Measurements from ENCODE around the gene ISG20L2. TPM values are rescaled to one million over a fixed set of nuclear protein-coding genes. Genes with fewer than 3 reads are reported as not detected.

ISG20L2 gene
- polyA plus RNA-seq, 1 of the 3 experiments (the other 2 are of a cell fraction) = 31.6 TPM

- DNase-seq = no peak
- Histone ChIP-seq H3K9me2 (no peaks in the 10 kb centered on the region), H4K20me1 (ENCODE audit: insufficient read depth) (no peaks in the 10 kb centered on the region), H3K9me3 (no peaks in the 10 kb centered on the region), H3K9ac (no peak overlapping the region), H3K36me3 (replicated peaks in 1 of 2; ENCODE audit: control insufficient read depth in 1 of 2, insufficient read depth in 2 of 2, low read length in 1 of 2) (peaks cover 25 to 62% of the 10 kb centered on the region in 2 experiments), H3F3A (replicated peaks; ENCODE audit: insufficient read depth) (peaks cover 32% of the 10 kb centered on the region), H3K27ac (ENCODE audit: low read depth in 2 of 2, low read length in 1 of 2) (peak overlapping the region; percentile 82 to 90), H2AFZ (ENCODE audit: low read depth) (no peak overlapping the region), H3K27me3 (ENCODE audit: insufficient read depth) (no peaks in the 10 kb centered on the region), H3K4me1 (ENCODE audit: control insufficient read depth in 1 of 2, insufficient read depth in 2 of 2, low read depth in 1 of 2, low read length in 1 of 2) (peaks cover 14 to 23% of the 10 kb centered on the region in 2 experiments), H3K4me2 (peak overlapping the region; percentile 71; the same call in 1 of the 2 replicates), H3K79me2 (ENCODE audit: insufficient read depth) (peaks cover 53% of the 10 kb centered on the region), H3K4me3 (ENCODE audit: low read depth in 2 of 2, low read length in 1 of 2) (no peak overlapping the region)
- TF ChIP-seq TCF12 (IDR thresholded peaks at IDR 0.05) = no peak
- ChIA-PET POLR2A (interaction anchor here (1.8 kb wide), 1 partner anchor 25 kb away, joined by 27 read pairs; the partner anchor contains the start of gene PRCC), CTCF (interaction anchor here (1.1 to 8.6 kb wide), 7 partner anchors 14 to 148 kb away, joined by 4 to 42 read pairs (median 11); partner anchors contain the start of genes ISG20L2, METTL25B and NTRK1)
- WGBS (ENCODE audit: low lambda C conversion rate) = 94% methylated on average over 3 of the region's 3 CpGs
Measured at GRCh38 chr1:156742017-156742416, 13.5 kb upstream of the ISG20L2 start.

DNA sequence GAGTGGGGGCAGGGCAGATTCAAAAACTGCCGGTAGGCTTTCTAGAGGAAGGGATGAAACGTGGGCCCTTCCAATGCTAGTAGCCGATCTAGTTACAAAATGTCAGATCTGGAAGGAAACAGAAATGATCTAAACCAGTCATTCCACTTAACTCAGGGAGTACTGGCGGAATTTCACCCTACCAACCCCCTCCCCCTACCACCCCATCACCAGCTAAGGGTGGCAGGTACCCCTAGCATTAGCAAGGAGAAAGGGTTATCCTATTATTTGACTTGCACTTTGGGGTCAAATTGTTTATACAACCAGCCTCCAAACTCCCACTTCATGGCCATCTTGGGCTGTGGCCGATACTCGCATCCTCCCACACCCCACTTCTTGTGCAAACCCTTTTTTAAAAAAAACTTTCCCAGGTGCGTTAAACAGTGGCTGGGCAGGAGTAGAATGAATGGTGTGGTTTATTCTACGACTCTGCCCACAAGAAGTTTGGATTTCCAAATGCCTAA, 13.0 kb upstream of the ISG20L2 start:
- Histone ChIP-seq H2AFZ (ENCODE audit: low read depth) (peak overlapping the region; percentile 57), H3K9me3 (no peaks in the 10 kb centered on the region), H3K4me1 (ENCODE audit: control insufficient read depth in 1 of 2, insufficient read depth in 2 of 2, low read depth in 1 of 2, low read length in 1 of 2) (peaks cover 14 to 19% of the 10 kb centered on the region in 2 experiments), H3K36me3 (replicated peaks in 1 of 2; ENCODE audit: control insufficient read depth in 1 of 2, insufficient read depth in 2 of 2, low read length in 1 of 2) (peaks cover 26 to 67% of the 10 kb centered on the region in 2 experiments), H3K27ac (ENCODE audit: low read depth in 2 of 2, low read length in 1 of 2) (peak overlapping the region; percentile 82 to 90), H3K4me2 (peak overlapping the region; percentile 71), H3K79me2 (ENCODE audit: insufficient read depth) (peaks cover 49% of the 10 kb centered on the region), H3K9ac (peak overlapping the region; percentile 13; the same call in 1 of the 2 replicates), H4K20me1 (ENCODE audit: insufficient read depth) (no peaks in the 10 kb centered on the region), H3K9me2 (no peaks in the 10 kb centered on the region), H3K4me3 (ENCODE audit: low read depth in 2 of 2, low read length in 1 of 2) (peak overlapping the region in 1 of 2 experiments; percentile 17; a peak in 1 of 4 replicates), H3F3A (replicated peaks; ENCODE audit: insufficient read depth) (peaks cover 32% of the 10 kb centered on the region), H3K27me3 (ENCODE audit: insufficient read depth) (no peaks in the 10 kb centered on the region)
- peak; percentile 12; the same call in 1 of the 2 replicates for TF ChIP-seq YY1 (IDR thresholded peaks at IDR 0.05; ENCODE audit: low read depth)
- no peak for TF ChIP-seq RAD21 (IDR thresholded peaks at IDR 0.05; ENCODE audit: low read length)
- TF ChIP-seq EZH2phosphoT487 (IDR thresholded peaks at IDR 0.05; ENCODE audit: borderline replicate concordance, low read depth) = no peak
- CTCF ChIA-PET = interaction anchor here (0.6 to 8.6 kb wide), 14 partner anchors 10 to 186 kb away, joined by 3 to 42 read pairs (median 4); partner anchors contain the start of genes HDGF, ISG20L2, METTL25B and NTRK1
- POLR2A ChIA-PET = interaction anchor here (0.6 to 1.8 kb wide), 15 partner anchors 9 to 183 kb away, joined by 3 to 27 read pairs (median 4); partner anchors contain the start of genes HDGF, ISG20L2, METTL25B and NTRK1
- no peak for DNase-seq
- 63% methylated on average over 8 of the region's 8 CpGs for WGBS (ENCODE audit: low lambda C conversion rate)

- WGBS (ENCODE audit: low lambda C conversion rate) = 1% methylated on average over 36 of the region's 38 CpGs
- Histone ChIP-seq H2AFZ (ENCODE audit: low read depth) (peak within 1 kb of the TSS; percentile 57), H3K36me3 (replicated peaks in 1 of 2; ENCODE audit: control insufficient read depth in 1 of 2, insufficient read depth in 2 of 2, low read length in 1 of 2) (peaks cover 26 to 70% of the 10 kb centered on the region in 2 experiments), H3K9me2 (no peaks in the 10 kb centered on the region), H4K20me1 (ENCODE audit: insufficient read depth) (no peaks in the 10 kb centered on the region), H3K4me1 (ENCODE audit: control insufficient read depth in 1 of 2, insufficient read depth in 2 of 2, low read depth in 1 of 2, low read length in 1 of 2) (peaks cover 8 to 12% of the 10 kb centered on the region in 2 experiments), H3K4me2 (peak within 1 kb of the TSS; percentile 72), H3K79me2 (ENCODE audit: insufficient read depth) (peaks cover 43% of the 10 kb centered on the region), H3K27me3 (ENCODE audit: insufficient read depth) (no peaks in the 10 kb centered on the region), H3F3A (replicated peaks; ENCODE audit: insufficient read depth) (peaks cover 28% of the 10 kb centered on the region), H3K9me3 (no peaks in the 10 kb centered on the region), H3K27ac (ENCODE audit: low read depth in 2 of 2, low read length in 1 of 2) (peak within 1 kb of the TSS; percentile 82 to 92), H3K9ac (peak within 1 kb of the TSS; percentile 78), H3K4me3 (ENCODE audit: low read depth in 2 of 2, low read length in 1 of 2) (peak within 1 kb of the TSS; percentile 83 to 94)
- CTCF ChIA-PET = interaction anchor here (0.6 to 8.6 kb wide), 15 partner anchors 11 to 187 kb away, joined by 3 to 42 read pairs (median 4); partner anchors contain the start of genes HDGF, ISG20L2, METTL25B and NTRK1
- POLR2A ChIA-PET = interaction anchor here (0.6 to 1.8 kb wide), 15 partner anchors 8 to 183 kb away, joined by 3 to 27 read pairs (median 4); partner anchors contain the start of genes HDGF, ISG20L2, METTL25B and NTRK1
- peak; percentile 91 for DNase-seq
- TF ChIP-seq FOSL2 (IDR thresholded peaks at IDR 0.05; ENCODE audit: borderline replicate concordance, low read depth) = 0 out of 2 replicates have a peak, but pooled peaks have one; percentile 5
- TF ChIP-seq CHD2 (IDR thresholded peaks at IDR 0.05; ENCODE audit: low read length, partially characterized antibody) = peak; percentile 96
- peak; percentile 88 for TF ChIP-seq YY1 (IDR thresholded peaks at IDR 0.05; ENCODE audit: low read depth)
- TF ChIP-seq TEAD4 (IDR thresholded peaks at IDR 0.05; ENCODE audit: borderline replicate concordance, insufficient read depth) = 0 out of 2 replicates have a peak, but pooled peaks have one; percentile 28
- no peak for TF ChIP-seq MEF2A (IDR thresholded peaks at IDR 0.05; ENCODE audit: borderline replicate concordance, low read depth)
- peak; percentile 92; the same call in 1 of the 2 replicates for TF ChIP-seq POLR2AphosphoS5 (IDR thresholded peaks at IDR 0.05; ENCODE audit: low read depth, low read length)
- TF ChIP-seq SMC3 (IDR thresholded peaks at IDR 0.05; ENCODE audit: low read depth, low read length) = peak; percentile 21; the same call in 1 of the 2 replicates
- TF ChIP-seq CTCF (IDR thresholded peaks at IDR 0.05) = no peak
- peak; percentile 61; the same call in 1 of the 2 replicates for TF ChIP-seq FOXJ3 (CRISPR knock-in tag; IDR thresholded peaks at IDR 0.05)
- TF ChIP-seq TCF12 (IDR thresholded peaks at IDR 0.05) = peak; percentile 48
- peak; percentile 93 for TF ChIP-seq SIN3A (IDR thresholded peaks at IDR 0.05; ENCODE audit: borderline replicate concordance, low read depth, low read length)
- TF ChIP-seq RCOR1 (IDR thresholded peaks at IDR 0.05; ENCODE audit: low read length) = peak; percentile 40; the same call in 1 of the 2 replicates
- peak; percentile 97 for TF ChIP-seq GABPA (IDR thresholded peaks at IDR 0.05; ENCODE audit: low read depth)
- TF ChIP-seq NRF1 (IDR thresholded peaks at IDR 0.05; ENCODE audit: low read depth, low read length) = peak; percentile 98
- TF ChIP-seq GATA2 (CRISPR knock-in tag; IDR thresholded peaks at IDR 0.05) = no peak
- peak; percentile 41; the same call in 1 of the 2 replicates for TF ChIP-seq NFIC (IDR thresholded peaks at IDR 0.05; ENCODE audit: borderline replicate concordance)
Measured at GRCh38 chr1:156740741-156741480, 12.3 kb upstream of the ISG20L2 start, which contains the start of gene MRPL24. Gene MRPL24, minus strand, starts transcription at chr1:156741088. Its CDS starts 2,384 bp downstream, at chr1:156738704.

All from SK-N-SH (cell line).